Endothelial cell of umbilical vein (primary cell): ENCODE measurements around the gene RNASE13.

Source experiments
- EZH2 ChIP-seq: IDR thresholded peaks from 2 replicates; pipeline ENCODE4 v1.6.1; 2012; ENCODE audit warnings: borderline replicate concordance, low read depth, mild to moderate bottlenecking, moderate library complexity, low read length, inconsistent platforms; ENCODE audit not compliant: severe bottlenecking
- FOS ChIP-seq: IDR thresholded peaks from 2 replicates; pipeline ENCODE4 v1.6.1; 2011; ENCODE audit warnings: mild to moderate bottlenecking, low read length, moderate library complexity, borderline replicate concordance; ENCODE audit not compliant: insufficient read depth
- GATA2 ChIP-seq: IDR thresholded peaks from 2 replicates; pipeline ENCODE4 v1.7.0; 2011; ENCODE audit warnings: low read depth, mild to moderate bottlenecking, moderate library complexity, mixed read lengths, low read length; ENCODE audit not compliant: insufficient read length, insufficient read depth
- JUN ChIP-seq: IDR thresholded peaks from 2 replicates; pipeline ENCODE4 v1.6.1; 2011; ENCODE audit warnings: borderline replicate concordance, low read depth; ENCODE audit not compliant: insufficient read length, insufficient read depth
- MYC ChIP-seq: IDR thresholded peaks from one replicate; pipeline ENCODE4 v1.6.1; 2011; ENCODE audit warnings: mild to moderate bottlenecking, low read depth, low read length
- POLR2A ChIP-seq: IDR thresholded peaks from 2 replicates; pipeline ENCODE4 v1.6.1; 2012; ENCODE audit warnings: low read depth, mild to moderate bottlenecking, control low read depth, low read length
- POLR2AphosphoS5 ChIP-seq: IDR thresholded peaks from 2 replicates; pipeline ENCODE4 v1.6.1; 2012; ENCODE audit warnings: low read depth, mild to moderate bottlenecking, control low read depth, low read length, moderate library complexity; ENCODE audit not compliant: insufficient read depth
- TF ChIP-seq, protein P1 (sequence below), 2 donors: IDR thresholded peaks; 1 replicate in 1 of 2; 2 replicates in 1 of 2; pipeline ENCODE4 v1.5.1; 2011; ENCODE audit warnings: low read length in 2 of 2, mild to moderate bottlenecking in 2 of 2, moderate library complexity in 2 of 2, control low read depth in 1 of 2, inconsistent platforms in 1 of 2, low read depth in 1 of 2; ENCODE audit not compliant: insufficient read depth in 1 of 2; ENCODE audit errors: extremely low read depth in 1 of 2
- TF ChIP-seq, protein P2 (sequence below): IDR thresholded peaks from 2 replicates; pipeline ENCODE4 v1.6.1; 2011; ENCODE audit not compliant: insufficient read depth, insufficient read length

DNA sequence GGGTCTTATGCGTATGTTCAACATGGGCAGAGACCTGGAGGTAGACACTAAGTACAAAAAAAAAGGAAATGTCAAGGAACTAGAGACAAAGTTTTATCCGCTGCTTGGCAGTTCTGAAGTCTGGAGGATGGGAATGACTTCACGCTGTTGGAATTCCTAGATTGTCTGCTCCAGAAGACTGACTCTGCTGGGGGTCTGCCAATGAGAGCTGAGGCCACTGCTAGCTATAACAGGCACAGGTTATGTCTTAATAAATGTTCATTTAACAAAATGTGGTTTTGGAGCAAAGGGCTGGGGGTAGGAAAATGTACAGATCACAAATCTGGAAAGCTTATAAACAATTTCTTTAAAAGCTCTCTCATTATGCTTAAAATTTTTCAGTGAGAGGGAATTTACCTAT lies 28.9 kb upstream of the RNASE13 start:
- TF ChIP-seq, protein P1, sequence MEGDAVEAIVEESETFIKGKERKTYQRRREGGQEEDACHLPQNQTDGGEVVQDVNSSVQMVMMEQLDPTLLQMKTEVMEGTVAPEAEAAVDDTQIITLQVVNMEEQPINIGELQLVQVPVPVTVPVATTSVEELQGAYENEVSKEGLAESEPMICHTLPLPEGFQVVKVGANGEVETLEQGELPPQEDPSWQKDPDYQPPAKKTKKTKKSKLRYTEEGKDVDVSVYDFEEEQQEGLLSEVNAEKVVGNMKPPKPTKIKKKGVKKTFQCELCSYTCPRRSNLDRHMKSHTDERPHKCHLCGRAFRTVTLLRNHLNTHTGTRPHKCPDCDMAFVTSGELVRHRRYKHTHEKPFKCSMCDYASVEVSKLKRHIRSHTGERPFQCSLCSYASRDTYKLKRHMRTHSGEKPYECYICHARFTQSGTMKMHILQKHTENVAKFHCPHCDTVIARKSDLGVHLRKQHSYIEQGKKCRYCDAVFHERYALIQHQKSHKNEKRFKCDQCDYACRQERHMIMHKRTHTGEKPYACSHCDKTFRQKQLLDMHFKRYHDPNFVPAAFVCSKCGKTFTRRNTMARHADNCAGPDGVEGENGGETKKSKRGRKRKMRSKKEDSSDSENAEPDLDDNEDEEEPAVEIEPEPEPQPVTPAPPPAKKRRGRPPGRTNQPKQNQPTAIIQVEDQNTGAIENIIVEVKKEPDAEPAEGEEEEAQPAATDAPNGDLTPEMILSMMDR (IDR thresholded peaks at IDR 0.05; ENCODE audit: extremely low read depth in 1 of 2, insufficient read depth in 1 of 2, low read depth in 1 of 2, low read length in 2 of 2): no peak
- TF ChIP-seq POLR2AphosphoS5: no peak
- no peak for TF ChIP-seq EZH2
- TF ChIP-seq MYC: no peak
- TF ChIP-seq, protein P2, sequence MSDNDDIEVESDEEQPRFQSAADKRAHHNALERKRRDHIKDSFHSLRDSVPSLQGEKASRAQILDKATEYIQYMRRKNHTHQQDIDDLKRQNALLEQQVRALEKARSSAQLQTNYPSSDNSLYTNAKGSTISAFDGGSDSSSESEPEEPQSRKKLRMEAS: no peak
- TF ChIP-seq GATA2: no peak
- TF ChIP-seq POLR2A: no peak
- no peak for TF ChIP-seq JUN
- TF ChIP-seq FOS: no peak
